OCI-M2 (cell line): ENCODE data around the gene CRIM1.
"Not testable (repeated sequence)": the region's sequence is repeated elsewhere in the genome, so short reads cannot be mapped to it uniquely, and the experiment has no call there.

Experiments used
- DNase-seq: peaks from one replicate; lab custom pipeline; 2025; ENCODE audit not compliant: unreplicated experiment; lab: John Stamatoyannopoulos, UW

The CRIM1 gene

DNA sequence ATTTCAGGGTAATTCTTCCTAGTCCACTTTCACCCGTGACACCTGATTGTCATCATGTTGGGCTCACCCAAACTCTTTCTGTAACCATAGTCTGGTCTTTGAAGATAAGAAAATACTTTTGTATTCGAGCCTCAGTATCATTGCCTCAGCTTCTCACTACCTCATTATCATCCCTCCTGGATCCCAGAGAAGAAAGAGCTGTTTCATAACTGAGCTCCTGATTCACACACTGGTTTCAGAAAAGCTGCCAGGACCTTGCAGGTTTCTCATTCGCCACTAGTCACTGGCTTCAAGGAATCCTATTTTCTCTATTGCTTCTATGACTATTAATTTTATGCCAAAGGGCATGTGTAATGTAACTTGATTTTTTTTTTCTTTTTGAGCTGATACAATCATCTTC lies 2.9 kb upstream of the CRIM1 start:
- no peak for DNase-seq

DNA sequence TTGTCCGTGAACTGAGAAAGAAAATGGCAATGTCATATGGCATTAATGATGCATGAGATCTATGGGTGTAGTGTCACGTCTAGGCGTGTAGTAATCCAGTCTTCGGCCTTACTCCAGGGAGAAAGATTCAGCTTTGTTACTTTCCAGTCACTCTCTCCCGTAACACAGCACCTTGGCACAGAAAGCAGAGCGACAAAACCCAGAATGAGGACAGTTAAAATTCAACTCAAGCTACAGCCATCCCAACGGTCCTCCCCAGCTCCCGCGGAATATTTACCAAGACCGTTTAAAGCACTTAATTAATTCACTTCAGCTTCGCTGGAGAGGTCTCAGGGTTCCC lies 797 bp upstream of the CRIM1 start:
- DNase-seq: no peak

GRCh38 chr2:36355890-36356297 lies 316 bp downstream of the CRIM1 start:
- no peak for DNase-seq

- no peak for DNase-seq
These were observed 866 bp downstream of the CRIM1 start for GRCh38 chr2:36356298-36356989.

DNA sequence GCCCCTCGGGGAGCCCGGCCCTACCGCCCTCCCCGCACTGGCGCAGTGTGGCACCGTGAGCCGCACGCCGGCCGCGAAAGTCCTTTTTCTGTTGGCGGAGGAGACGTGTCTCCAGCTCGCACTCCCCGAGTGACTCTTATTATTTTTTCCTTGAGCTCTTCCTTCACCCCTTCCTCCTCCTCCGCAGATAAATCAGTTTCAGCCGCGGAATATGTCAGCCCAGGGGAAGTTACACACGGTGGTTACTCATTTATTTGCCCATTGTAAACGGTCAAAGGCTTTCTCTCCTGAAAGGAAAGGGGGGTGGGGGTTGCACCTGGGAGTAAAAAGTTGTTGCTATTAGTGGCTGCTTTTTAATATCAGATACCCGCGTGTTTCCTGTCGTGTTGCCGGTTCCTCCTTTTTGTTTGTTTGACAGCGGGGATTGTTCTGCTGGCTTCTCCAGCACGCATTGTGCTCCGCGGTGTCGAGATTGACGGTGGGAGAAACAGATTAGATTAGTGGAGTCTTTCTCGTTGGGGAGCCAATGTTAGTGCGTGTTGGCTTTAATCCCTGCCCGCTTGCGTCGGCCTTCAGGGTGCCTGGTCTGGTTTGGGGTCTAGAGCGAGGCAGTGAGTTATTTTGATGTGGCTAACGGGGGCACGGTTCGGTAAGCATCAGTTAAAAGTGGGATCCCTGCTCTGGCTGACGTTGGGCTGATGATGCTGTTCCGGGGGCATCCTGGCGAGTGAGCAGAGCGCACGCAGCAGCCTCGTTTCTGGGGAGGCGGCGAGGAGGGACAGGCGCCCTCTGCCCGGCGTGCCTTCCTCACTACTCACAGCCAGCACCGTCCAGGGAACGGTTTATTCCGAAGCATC lies 1.6 kb downstream of the CRIM1 start:
- DNase-seq: no peak

- DNase-seq: no peak
These were observed 2.5 kb downstream of the CRIM1 start for GRCh38 chr2:36357847-36358659.

GRCh38 chr2:36359067-36359466 lies 3.5 kb downstream of the CRIM1 start:
- no peak for DNase-seq

DNA sequence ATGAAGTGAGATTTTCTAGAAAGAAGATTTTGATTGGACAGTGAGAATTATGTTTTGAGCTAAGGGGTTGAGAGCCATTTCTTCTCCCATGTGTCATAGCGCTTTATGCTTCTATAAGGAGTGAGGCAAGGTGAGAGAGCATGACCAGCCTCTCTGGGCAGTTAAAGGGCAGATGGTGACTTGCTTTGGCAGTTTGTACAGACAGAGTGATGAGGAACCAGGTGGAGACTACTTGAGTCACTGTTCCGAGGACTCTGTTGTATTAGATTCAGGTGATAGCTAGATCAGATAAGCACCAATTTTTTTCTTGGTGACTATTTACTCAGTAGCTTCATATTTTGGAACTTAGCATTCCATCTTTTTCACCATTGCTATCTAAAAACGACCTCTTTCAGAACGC lies 4.5 kb downstream of the CRIM1 start:
- DNase-seq: no peak

GRCh38 chr2:36360834-36361233 lies 5.3 kb downstream of the CRIM1 start:
- no peak for DNase-seq

GRCh38 chr2:36361396-36361795 lies 5.8 kb downstream of the CRIM1 start:
- no peak for DNase-seq

GRCh38 chr2:36362291-36362690 lies 6.7 kb downstream of the CRIM1 start:
- no peak for DNase-seq

DNA sequence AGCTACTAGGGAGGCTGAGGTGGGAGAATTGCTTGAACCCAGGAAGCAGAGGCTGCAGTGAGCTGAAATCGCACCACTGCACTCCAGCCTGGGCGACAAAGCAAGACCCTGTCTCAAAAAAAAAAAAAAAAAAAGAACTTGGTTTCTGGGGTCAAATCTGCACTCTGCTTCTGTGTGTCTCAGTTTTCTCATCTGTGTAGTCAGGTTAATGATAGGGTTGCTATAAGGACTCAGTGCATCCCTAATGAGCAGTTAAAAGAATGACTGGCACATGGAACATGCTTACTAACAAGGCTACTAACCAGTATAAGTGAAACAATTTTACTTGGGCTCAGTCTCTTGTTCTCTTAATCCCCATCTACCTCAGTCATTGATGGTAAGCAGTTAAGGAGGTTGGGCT lies 7.5 kb downstream of the CRIM1 start:
- DNase-seq: not testable (repeated sequence)

- no peak for DNase-seq
These were observed 11.0 kb downstream of the CRIM1 start for GRCh38 chr2:36366491-36367120.

GRCh38 chr2:36367486-36367885 lies 11.9 kb downstream of the CRIM1 start:
- no peak for DNase-seq

- no peak for DNase-seq
These were observed 12.3 kb downstream of the CRIM1 start for GRCh38 chr2:36367895-36368353.

GRCh38 chr2:36368438-36368837 lies 12.9 kb downstream of the CRIM1 start:
- no peak for DNase-seq

DNA sequence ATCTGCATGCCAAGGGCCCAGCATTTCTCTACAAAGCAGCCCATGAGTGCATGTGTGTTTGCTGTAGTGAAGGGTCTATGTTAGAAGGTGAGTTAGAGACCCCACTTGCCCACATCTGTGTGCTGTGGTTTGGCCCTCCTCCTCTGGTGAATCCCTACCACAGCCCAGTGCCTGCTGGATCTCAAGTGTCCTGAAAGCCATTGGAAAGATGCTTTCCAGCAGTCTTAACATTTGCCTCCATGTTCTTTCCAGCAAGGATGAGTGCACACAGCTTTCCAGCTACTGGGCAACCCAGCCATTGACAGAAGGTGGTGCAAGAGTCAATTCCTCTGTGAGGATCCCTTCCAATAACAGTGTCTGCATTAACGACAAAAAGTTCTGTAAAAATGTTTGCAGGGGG lies 13.6 kb downstream of the CRIM1 start:
- DNase-seq: no peak

- DNase-seq: no peak
These were observed 14.1 kb downstream of the CRIM1 start for GRCh38 chr2:36369716-36370115.

- no peak for DNase-seq
These were observed 14.7 kb downstream of the CRIM1 start for GRCh38 chr2:36370281-36370680.

DNA sequence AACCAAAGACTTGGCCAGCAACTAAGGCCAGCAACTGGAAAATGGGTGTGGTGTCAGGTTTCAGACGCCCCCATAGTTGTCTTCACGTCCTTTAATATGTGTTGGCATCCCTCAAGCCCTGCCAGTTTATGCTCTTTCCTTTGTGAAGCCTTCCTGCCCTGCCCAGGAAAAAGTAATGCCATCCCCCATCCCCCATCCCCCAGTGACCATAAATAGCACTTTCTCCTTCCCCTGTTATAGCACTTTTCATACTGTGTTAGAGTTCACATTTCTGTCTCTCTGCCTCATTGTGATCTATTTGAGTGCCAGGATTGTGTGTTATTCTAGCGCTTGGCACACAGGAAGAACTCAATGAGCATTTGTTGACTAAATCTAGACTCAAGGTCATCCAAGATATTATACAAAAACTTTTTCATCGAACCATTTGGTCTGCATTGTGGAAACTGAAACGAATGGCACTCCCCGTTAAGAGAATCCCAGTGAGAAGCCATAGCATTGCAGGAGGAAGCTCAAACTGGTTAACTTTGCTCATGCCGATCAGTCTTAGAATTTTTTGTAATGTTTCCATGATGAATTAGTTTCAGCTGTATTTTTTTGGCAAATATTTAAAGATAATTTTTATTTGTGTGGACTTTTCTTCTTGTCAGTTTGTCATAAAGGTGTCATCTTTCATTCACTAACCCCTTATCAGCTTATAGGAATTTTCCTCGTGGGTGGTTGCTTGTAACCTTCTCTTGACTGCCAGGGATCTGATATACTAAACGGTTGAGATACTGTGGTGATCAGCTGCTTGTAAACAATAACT lies 15.7 kb downstream of the CRIM1 start:
- no peak for DNase-seq
